K562 (cell line): ENCODE measurements around the gene GSTM5. TPM values are rescaled to one million over a fixed set of nuclear protein-coding genes. Genes with fewer than 3 reads are reported as not detected.
A peak's percentile ranks its signal among the peaks of the same experiment; 100 is the strongest.

ENCODE experiments used
- ATF1 ChIP-seq, 2 experiments: fragments of 450-650 bp in 1 of 2; IDR thresholded peaks; 2 replicates each; pipeline ENCODE4 v1.6.1; 2016; ENCODE audit warnings: missing compliant biosample characterization in 1 of 2, missing genetic modification characterization in 1 of 2
- ATF7 ChIP-seq: fragments of 450-650 bp; IDR thresholded peaks from 2 replicates; pipeline ENCODE4 v1.7.1; 2014; ENCODE audit warnings: mild to moderate bottlenecking, moderate library complexity
- CCNT2 ChIP-seq: IDR thresholded peaks from 2 replicates; pipeline ENCODE4 v1.6.1; 2011; ENCODE audit warnings: borderline replicate concordance, low read depth, mild to moderate bottlenecking, moderate library complexity, mixed read lengths, low read length; ENCODE audit not compliant: insufficient read length; ENCODE audit errors: extremely low read depth
- CXXC5 ChIP-seq: fragments of 250-450 bp; sonication (Bioruptor Pico); IDR thresholded peaks from 2 replicates; pipeline ENCODE4 v1.8.0; 2022; ENCODE audit warnings: inconsistent platforms, mild to moderate bottlenecking, moderate library complexity
- DDX20 ChIP-seq: fragments of 450-650 bp; IDR thresholded peaks from 2 replicates; pipeline ENCODE4 v1.6.1; 2016; ENCODE audit warnings: missing genetic modification characterization, low read depth, mild to moderate bottlenecking, missing compliant biosample characterization, moderate library complexity
- ETV1 ChIP-seq: fragments of 450-650 bp; conservative IDR thresholded peaks from 2 replicates; pipeline ENCODE4 v1.6.1; 2016; ENCODE audit warnings: missing genetic modification characterization, control low read depth, low read depth, missing compliant biosample characterization
- FOXP1 ChIP-seq: sonication (generic); formaldehyde crosslinking; IDR thresholded peaks from 2 replicates; pipeline ENCODE4 v1.8.0; 2022; ENCODE audit warnings: mild to moderate bottlenecking, missing genetic modification reagents
- KHSRP ChIP-seq: fragments of 450-650 bp; IDR thresholded peaks from 2 replicates; pipeline ENCODE4 v1.6.1; 2017
- L3MBTL2 ChIP-seq: fragments of 450-650 bp; IDR thresholded peaks from 2 replicates; pipeline ENCODE4 v1.6.1; 2016; ENCODE audit warnings: mild to moderate bottlenecking, moderate library complexity
- NFE2 ChIP-seq: IDR thresholded peaks from 2 replicates; pipeline ENCODE4 v1.6.1; 2014; ENCODE audit warnings: antibody characterized with exemption, low read depth
- NONO ChIP-seq, 2 experiments: fragments of 200-400 bp in 1 of 2; fragments of 450-650 bp in 1 of 2; formaldehyde crosslinking in 1 of 2; IDR thresholded peaks; 2 replicates each; pipeline ENCODE4 v1.6.1; 2017; ENCODE audit warnings: low read depth in 2 of 2, mild to moderate bottlenecking in 2 of 2, moderate library complexity in 2 of 2, low read length in 1 of 2
- SLC30A9 ChIP-seq: fragments of 250-450 bp; sonication (Bioruptor Pico); IDR thresholded peaks from 2 replicates; pipeline ENCODE4 v1.8.0; 2022; ENCODE audit warnings: mild to moderate bottlenecking, moderate library complexity
- TAL1 ChIP-seq: fragments of 450-650 bp; IDR thresholded peaks from 2 replicates; pipeline ENCODE4 v1.6.1; 2016; ENCODE audit warnings: mild to moderate bottlenecking
- TARDBP ChIP-seq: fragments of 450-650 bp; IDR thresholded peaks from 2 replicates; pipeline ENCODE4 v1.6.1; 2016
- TEAD2 ChIP-seq: fragments of 450-650 bp; IDR thresholded peaks from 2 replicates; pipeline ENCODE4 v1.6.1; 2016; ENCODE audit warnings: missing genetic modification characterization, control low read depth, missing compliant biosample characterization
- ZKSCAN1 ChIP-seq: fragments of 150-350 bp; IDR thresholded peaks from 2 replicates; pipeline ENCODE4 v1.6.1; 2016; ENCODE audit warnings: low read depth, low read length
- ZNF143 ChIP-seq: sonication (generic); formaldehyde crosslinking; IDR thresholded peaks from 2 replicates; pipeline ENCODE4 v1.9.0; 2022; ENCODE audit warnings: mild to moderate bottlenecking, missing genetic modification reagents
- ZNF644 ChIP-seq: fragments of 200-800 bp; sonication (Bioruptor generic); IDR thresholded peaks from 2 replicates; pipeline ENCODE4 v1.6.1; 2016; ENCODE audit warnings: low read depth, missing genetic modification characterization, missing compliant biosample characterization
- polyA plus RNA-seq, 8 experiments: library from polyadenylated mRNA; depleted of rRNA in 4 of 8; stranded (reverse) in 5 of 8; unstranded in 3 of 8; fragments of >200 nt; fragmentation: Nextera tagmentation in 2 of 8; fragmentation: Illumina TruSeq in 1 of 8; extraction: Ambion mirVana in 2 of 8; extraction: Trizol in 1 of 8; gene quantifications; 2 replicates each; pipeline versions ENCODE4 v1.2.1 to v1.2.3, GENCODE V29; 2011 to 2014; ENCODE audit warnings: inconsistent platforms in 1 of 8, missing spikeins in 1 of 8
- total RNA-seq, 7 experiments: library from RNA; depleted of rRNA in 6 of 7; stranded (reverse); fragments of >200 nt in 6 of 7; fragmentation: Illumina TruSeq in 2 of 7; extraction: Trizol in 2 of 7; gene quantifications; 2 replicates each; pipeline versions ENCODE4 v1.2.1 to v1.2.3, GENCODE V29; 2011 to 2021; ENCODE audit warnings: low replicate concordance in 1 of 7
- TF ChIP-seq, protein P1 (sequence below), 2 experiments: fragments of 450-650 bp in 1 of 2; sonication (generic) in 1 of 2; formaldehyde crosslinking in 1 of 2; IDR thresholded peaks; 2 replicates each; pipeline versions ENCODE4 v1.7.1 to v1.9.0; 2016 to 2022; ENCODE audit warnings: inconsistent platforms in 1 of 2, mild to moderate bottlenecking in 1 of 2, missing genetic modification reagents in 1 of 2

Gene GSTM5
- total and polyA plus RNA-seq, 9 of the 15 experiments (the other 6 are each of a cell fraction or from before 2014, with no cell fraction given): not detected

DNA sequence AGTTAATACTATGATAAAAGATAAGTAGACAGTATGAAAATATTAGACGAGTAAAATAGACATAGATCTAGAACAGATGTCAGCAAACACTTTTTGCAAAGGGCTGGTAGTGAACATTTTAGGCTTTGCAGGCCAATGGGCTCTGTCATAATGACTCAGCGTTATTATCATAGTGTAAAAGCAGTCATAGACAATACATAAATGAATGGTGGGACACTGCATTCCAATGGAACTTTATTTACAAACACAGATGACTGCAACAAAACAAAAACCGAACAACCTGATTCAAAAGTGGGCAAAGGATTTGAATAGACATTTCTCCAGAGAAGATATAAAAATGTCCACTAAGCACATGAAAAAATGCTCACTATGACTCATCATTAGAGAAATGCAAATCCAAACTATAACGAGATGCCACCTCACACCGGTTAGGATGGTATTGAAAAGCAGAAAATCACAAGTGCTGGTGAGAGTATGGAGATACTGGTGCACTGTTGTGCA lies 7.3 kb downstream of the GSTM5 start (continued):
- TF ChIP-seq, protein P1, sequence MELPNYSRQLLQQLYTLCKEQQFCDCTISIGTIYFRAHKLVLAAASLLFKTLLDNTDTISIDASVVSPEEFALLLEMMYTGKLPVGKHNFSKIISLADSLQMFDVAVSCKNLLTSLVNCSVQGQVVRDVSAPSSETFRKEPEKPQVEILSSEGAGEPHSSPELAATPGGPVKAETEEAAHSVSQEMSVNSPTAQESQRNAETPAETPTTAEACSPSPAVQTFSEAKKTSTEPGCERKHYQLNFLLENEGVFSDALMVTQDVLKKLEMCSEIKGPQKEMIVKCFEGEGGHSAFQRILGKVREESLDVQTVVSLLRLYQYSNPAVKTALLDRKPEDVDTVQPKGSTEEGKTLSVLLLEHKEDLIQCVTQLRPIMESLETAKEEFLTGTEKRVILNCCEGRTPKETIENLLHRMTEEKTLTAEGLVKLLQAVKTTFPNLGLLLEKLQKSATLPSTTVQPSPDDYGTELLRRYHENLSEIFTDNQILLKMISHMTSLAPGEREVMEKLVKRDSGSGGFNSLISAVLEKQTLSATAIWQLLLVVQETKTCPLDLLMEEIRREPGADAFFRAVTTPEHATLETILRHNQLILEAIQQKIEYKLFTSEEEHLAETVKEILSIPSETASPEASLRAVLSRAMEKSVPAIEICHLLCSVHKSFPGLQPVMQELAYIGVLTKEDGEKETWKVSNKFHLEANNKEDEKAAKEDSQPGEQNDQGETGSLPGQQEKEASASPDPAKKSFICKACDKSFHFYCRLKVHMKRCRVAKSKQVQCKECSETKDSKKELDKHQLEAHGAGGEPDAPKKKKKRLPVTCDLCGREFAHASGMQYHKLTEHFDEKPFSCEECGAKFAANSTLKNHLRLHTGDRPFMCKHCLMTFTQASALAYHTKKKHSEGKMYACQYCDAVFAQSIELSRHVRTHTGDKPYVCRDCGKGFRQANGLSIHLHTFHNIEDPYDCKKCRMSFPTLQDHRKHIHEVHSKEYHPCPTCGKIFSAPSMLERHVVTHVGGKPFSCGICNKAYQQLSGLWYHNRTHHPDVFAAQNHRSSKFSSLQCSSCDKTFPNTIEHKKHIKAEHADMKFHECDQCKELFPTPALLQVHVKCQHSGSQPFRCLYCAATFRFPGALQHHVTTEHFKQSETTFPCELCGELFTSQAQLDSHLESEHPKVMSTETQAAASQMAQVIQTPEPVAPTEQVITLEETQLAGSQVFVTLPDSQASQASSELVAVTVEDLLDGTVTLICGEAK (IDR thresholded peaks at IDR 0.05): peak; percentile 84
- TF ChIP-seq, protein P1 (CRISPR knock-in tag; IDR thresholded peaks at IDR 0.05): no peak
- no peak for TF ChIP-seq NONO (IDR thresholded peaks at IDR 0.05; ENCODE audit: low read depth in 2 of 2, low read length in 1 of 2)
- TF ChIP-seq NFE2: peak; percentile 99
- peak; percentile 72 for TF ChIP-seq ZNF644 (tag)
- no peak for TF ChIP-seq TARDBP
- no peak; the same call in 1 of the 2 replicates for TF ChIP-seq TAL1
- TF ChIP-seq CXXC5 (CRISPR knock-in tag): peak; percentile 51
- 0 out of 2 replicates have a peak, but pooled peaks have one; percentile 57 for TF ChIP-seq DDX20 (tag)
- TF ChIP-seq ATF1 (CRISPR knock-in tag; IDR thresholded peaks at IDR 0.05): no peak
- peak; percentile 61 for TF ChIP-seq ATF1 (tag; IDR thresholded peaks at IDR 0.05)
- no peak for TF ChIP-seq ZKSCAN1
- TF ChIP-seq ZNF143 (CRISPR knock-in tag): no peak
- peak; percentile 42; the same call in 1 of the 2 replicates for TF ChIP-seq ATF7
- peak; percentile 49; the same call in 1 of the 2 replicates for TF ChIP-seq KHSRP
- TF ChIP-seq L3MBTL2: 0 out of 2 replicates have a peak, but pooled peaks have one; percentile 49
- 0 out of 2 replicates have a peak, but pooled peaks have one; percentile 8 for TF ChIP-seq TEAD2 (tag)
- no peak for TF ChIP-seq FOXP1 (CRISPR knock-in tag)
- peak; percentile 50 for TF ChIP-seq ETV1
- no peak for TF ChIP-seq CCNT2
- no peak for TF ChIP-seq SLC30A9 (CRISPR knock-in tag)
